ENCODE data around the gene LRRC7. TPM values are rescaled to one million over a fixed set of nuclear protein-coding genes. Genes with fewer than 3 reads are reported as not detected.
"Not testable (repeated sequence)": the region's sequence is repeated elsewhere in the genome, so short reads cannot be mapped to it uniquely, and the experiment has no call there.

Gene LRRC7
- total RNA-seq, 1 experiment from 2014 or later = not detected

GRCh38 chr1:69711190-69711930 lies 143.6 kb downstream of the LRRC7 start:
- POLR2A ChIA-PET (ENCODE audit: low non-redundant PET) = no interaction called here
- TF ChIP-seq EZH2 (IDR thresholded peaks at IDR 0.05; ENCODE audit: borderline replicate concordance, low read depth, low read length, poor library complexity, severe bottlenecking) = no peak
- TF ChIP-seq CTCF (conservative IDR thresholded peaks at IDR 0.05; ENCODE audit: low read depth, low read length) = no peak
- Histone ChIP-seq H3K9me3 (ENCODE audit: low read depth, low read length, poor library complexity, severe bottlenecking) (no peaks in the 10 kb centered on the region), H3K27me3 (replicated peaks; ENCODE audit: insufficient read depth, low read depth, low read length, poor library complexity) (no peaks in the 10 kb centered on the region), H3K4me3 (ENCODE audit: low read depth, low read length, poor library complexity, severe bottlenecking) (no peak overlapping the region), H3K4me1 (ENCODE audit: insufficient read depth, low read length, poor library complexity, severe bottlenecking) (peaks cover 18% of the 10 kb centered on the region), H3K36me3 (ENCODE audit: insufficient read depth, low read length, poor library complexity, severe bottlenecking) (no peaks in the 10 kb centered on the region), H3K27ac (ENCODE audit: low read depth, low read length, poor library complexity, severe bottlenecking) (no peak overlapping the region)
- intact Hi-C loops (cut with micrococcal nuclease; ENCODE audit: unreplicated experiment) = no loop called here
- CTCF ChIA-PET = no interaction called here
- no TSS peak for BruUV-seq (replicated peaks)
- no peak for DNase-seq (ENCODE audit: low spot score)

- H3K9me3 ChIP-seq (ENCODE audit: low read depth, low read length, poor library complexity, severe bottlenecking); H3K4me3 ChIP-seq (ENCODE audit: low read depth, low read length, poor library complexity, severe bottlenecking); POLR2A ChIA-PET (ENCODE audit: low non-redundant PET); H3K27ac ChIP-seq (ENCODE audit: low read depth, low read length, poor library complexity, severe bottlenecking); DNase-seq (ENCODE audit: low spot score); H3K27me3 ChIP-seq (replicated peaks; ENCODE audit: insufficient read depth, low read depth, low read length, poor library complexity); BruUV-seq (replicated peaks); intact Hi-C loops (cut with micrococcal nuclease; ENCODE audit: unreplicated experiment); H3K4me1 ChIP-seq (ENCODE audit: insufficient read depth, low read length, poor library complexity, severe bottlenecking); CTCF ChIA-PET; H3K36me3 ChIP-seq (ENCODE audit: insufficient read depth, low read length, poor library complexity, severe bottlenecking): not testable (repeated sequence)
Observed at GRCh38 chr1:69717834-69718233, 150.1 kb downstream of the LRRC7 start.

GRCh38 chr1:69728206-69728605 lies 160.5 kb downstream of the LRRC7 start:
- Histone ChIP-seq H3K4me3 (ENCODE audit: low read depth, low read length, poor library complexity, severe bottlenecking) (no peak overlapping the region), H3K4me1 (ENCODE audit: insufficient read depth, low read length, poor library complexity, severe bottlenecking) (no peaks in the 10 kb centered on the region), H3K9me3 (ENCODE audit: low read depth, low read length, poor library complexity, severe bottlenecking) (no peaks in the 10 kb centered on the region), H3K27me3 (replicated peaks; ENCODE audit: insufficient read depth, low read depth, low read length, poor library complexity) (no peaks in the 10 kb centered on the region), H3K27ac (ENCODE audit: low read depth, low read length, poor library complexity, severe bottlenecking) (no peak overlapping the region), H3K36me3 (ENCODE audit: insufficient read depth, low read length, poor library complexity, severe bottlenecking) (no peaks in the 10 kb centered on the region)
- DNase-seq (ENCODE audit: low spot score) = peak; percentile 73
- TF ChIP-seq EZH2 (IDR thresholded peaks at IDR 0.05; ENCODE audit: borderline replicate concordance, low read depth, low read length, poor library complexity, severe bottlenecking) (no peak), CTCF (conservative IDR thresholded peaks at IDR 0.05; ENCODE audit: low read depth, low read length) (no peak)
- BruUV-seq (replicated peaks) = no TSS peak
- ChIA-PET POLR2A (ENCODE audit: low non-redundant PET) (interaction anchor here (0.6 to 0.7 kb wide), 2 partner anchors 87 to 437 kb away, joined by 4 read pairs; no protein-coding TSS in a partner anchor), CTCF (interaction anchor here (0.7 kb wide), 1 partner anchor 136 kb away, joined by 3 read pairs; no protein-coding TSS in a partner anchor)
- intact Hi-C loops (cut with micrococcal nuclease; ENCODE audit: unreplicated experiment) = no loop called here

- POLR2A ChIA-PET (ENCODE audit: low non-redundant PET) = interaction anchor here (0.6 kb wide), 1 partner anchor 224 kb away, joined by 3 read pairs; no protein-coding TSS in a partner anchor
- Histone ChIP-seq H3K4me1 (ENCODE audit: insufficient read depth, low read length, poor library complexity, severe bottlenecking) (peaks cover 2% of the 10 kb centered on the region), H3K4me3 (ENCODE audit: low read depth, low read length, poor library complexity, severe bottlenecking) (no peak overlapping the region), H3K36me3 (ENCODE audit: insufficient read depth, low read length, poor library complexity, severe bottlenecking) (no peaks in the 10 kb centered on the region), H3K9me3 (ENCODE audit: low read depth, low read length, poor library complexity, severe bottlenecking) (no peaks in the 10 kb centered on the region), H3K27me3 (replicated peaks; ENCODE audit: insufficient read depth, low read depth, low read length, poor library complexity) (no peaks in the 10 kb centered on the region), H3K27ac (ENCODE audit: low read depth, low read length, poor library complexity, severe bottlenecking) (no peak overlapping the region)
- TF ChIP-seq CTCF (conservative IDR thresholded peaks at IDR 0.05; ENCODE audit: low read depth, low read length) (no peak), EZH2 (IDR thresholded peaks at IDR 0.05; ENCODE audit: borderline replicate concordance, low read depth, low read length, poor library complexity, severe bottlenecking) (no peak)
- DNase-seq (ENCODE audit: low spot score) = peak; percentile 30
- intact Hi-C loops (cut with micrococcal nuclease; ENCODE audit: unreplicated experiment) = loop anchor here (10.0 kb wide), 4 partner anchors 658 to 1618 kb away; no protein-coding TSS in a partner anchor
- no TSS peak for BruUV-seq (replicated peaks)
- CTCF ChIA-PET = no interaction called here
Observed at GRCh38 chr1:69733061-69733460, 165.3 kb downstream of the LRRC7 start.
